SJSA1 (cell line): ENCODE data around the gene CORO6. TPM values are rescaled to one million over a fixed set of nuclear protein-coding genes. Genes with fewer than 3 reads are reported as not detected.

Experiments used
- DNase-seq, 2 experiments: peaks; one replicate each; pipeline ENCODE4 v3.0.0-alpha.2; 2015 to 2020; ENCODE audit warnings: low spot score in 2 of 2, low read depth in 1 of 2
- H3K27ac ChIP-seq: fragments of 250-450 bp; sonication (Bioruptor Pico); 2 replicates; pipeline ENCODE4 v1.5.1; 2020; ENCODE audit warnings: mild to moderate bottlenecking, moderate library complexity
- H3K27me3 ChIP-seq: fragments of 250-450 bp; sonication (Bioruptor Pico); replicated peaks from 2 replicates; pipeline ENCODE4 v1.5.1; 2020; ENCODE audit warnings: mild to moderate bottlenecking, moderate library complexity
- H3K36me3 ChIP-seq: fragments of 250-450 bp; sonication (Bioruptor Pico); 2 replicates; pipeline ENCODE4 v1.5.1; 2020; ENCODE audit warnings: mild to moderate bottlenecking
- H3K4me1 ChIP-seq: fragments of 250-450 bp; sonication (Bioruptor Pico); replicated peaks from 2 replicates; pipeline ENCODE4 v1.6.1; 2021; ENCODE audit warnings: mild to moderate bottlenecking
- H3K4me3 ChIP-seq: fragments of 250-450 bp; sonication (Bioruptor Pico); 2 replicates; pipeline ENCODE4 v1.5.1; 2020; ENCODE audit warnings: mild to moderate bottlenecking
- H3K9me3 ChIP-seq: fragments of 250-450 bp; sonication (Bioruptor Pico); replicated peaks from 2 replicates; pipeline ENCODE4 v1.5.1; 2020; ENCODE audit warnings: mild to moderate bottlenecking
- total RNA-seq: library from RNA; depleted of rRNA; stranded (reverse); fragments of >200 nt; shearing (Covaris generic); gene quantifications from 2 replicates; pipeline ENCODE4 v1.2.3, GENCODE V29; 2014

CORO6 gene
- total RNA-seq, 1 experiment from 2014 or later: 0.45 TPM

DNA sequence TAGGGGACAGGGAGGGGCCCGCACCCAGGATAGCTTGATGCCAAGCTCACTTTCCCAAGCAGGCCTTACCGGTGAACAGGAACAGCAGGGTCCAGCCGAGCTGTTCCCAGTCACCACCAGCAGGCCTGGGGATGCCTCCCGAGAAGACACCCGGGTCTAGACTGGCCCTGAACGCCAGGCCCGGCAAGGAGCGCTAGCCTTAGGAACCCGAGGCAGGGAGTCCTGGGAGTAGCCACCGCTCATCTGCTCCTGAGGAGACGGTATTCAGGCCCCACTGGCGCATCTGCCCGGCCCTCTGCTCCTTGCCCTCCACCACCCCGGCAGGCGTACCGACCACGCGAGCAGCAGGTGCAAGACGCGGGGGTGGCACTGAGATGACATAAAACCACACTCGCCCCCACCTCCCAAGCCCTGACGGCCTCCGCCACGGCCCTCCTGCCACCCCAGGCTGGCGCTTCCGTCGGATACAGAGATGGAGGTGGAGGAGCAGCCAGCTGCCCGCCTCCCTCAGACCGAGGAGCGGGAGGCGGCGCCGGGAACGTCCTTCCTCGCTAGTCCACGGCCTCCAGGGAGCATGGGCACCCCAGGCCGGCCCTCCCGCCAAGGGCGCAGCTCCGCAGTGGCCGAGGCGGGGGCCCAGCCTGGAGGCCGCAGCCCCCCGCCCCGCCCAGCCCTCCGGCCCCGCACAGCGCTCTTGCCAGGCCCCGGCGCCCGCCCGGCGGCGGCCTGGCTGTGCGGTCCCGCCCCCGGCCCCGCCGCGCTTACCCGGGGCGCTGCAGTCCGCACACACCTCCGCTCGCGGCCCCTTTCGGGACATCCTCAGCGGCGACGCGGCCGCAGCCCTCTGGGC, 33.9 kb downstream of the CORO6 start:
- Histone ChIP-seq H3K4me1 (peaks cover 51% of the 10 kb centered on the region), H3K27ac (no peak overlapping the region), H3K4me3 (peak overlapping the region; percentile 80), H3K36me3 (peaks cover 10% of the 10 kb centered on the region), H3K9me3 (no peaks in the 10 kb centered on the region), H3K27me3 (no peaks in the 10 kb centered on the region)
- peak in 1 of 2 experiments; percentile 28 for DNase-seq

DNA sequence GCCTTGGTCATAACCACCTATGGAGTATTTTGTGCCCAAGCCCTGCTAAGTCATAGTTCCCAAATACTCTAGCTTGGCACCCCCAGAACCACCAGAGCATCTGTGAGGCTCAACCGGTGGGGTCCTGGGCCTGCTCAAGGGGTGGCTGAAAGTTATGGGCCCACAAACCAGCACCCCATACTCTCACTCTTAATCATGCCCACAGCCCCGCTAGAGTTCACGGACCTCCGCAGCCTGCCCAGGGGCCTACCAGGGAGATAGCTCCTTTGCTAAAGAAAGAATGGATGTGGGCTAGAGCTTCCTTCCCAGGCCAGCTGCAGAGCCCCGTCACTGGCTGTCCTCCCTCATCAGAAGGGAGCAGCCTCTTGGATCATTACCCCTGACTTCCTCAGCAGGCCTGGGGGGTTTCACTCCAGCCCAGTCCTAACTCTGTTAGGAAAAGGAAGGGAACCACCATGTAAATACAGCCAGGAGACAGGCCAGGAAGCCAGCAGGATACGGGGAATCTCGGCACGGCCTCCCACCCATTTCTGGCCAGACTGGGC, 34.6 kb downstream of the CORO6 start:
- no peak overlapping the region for H3K27ac ChIP-seq

DNA sequence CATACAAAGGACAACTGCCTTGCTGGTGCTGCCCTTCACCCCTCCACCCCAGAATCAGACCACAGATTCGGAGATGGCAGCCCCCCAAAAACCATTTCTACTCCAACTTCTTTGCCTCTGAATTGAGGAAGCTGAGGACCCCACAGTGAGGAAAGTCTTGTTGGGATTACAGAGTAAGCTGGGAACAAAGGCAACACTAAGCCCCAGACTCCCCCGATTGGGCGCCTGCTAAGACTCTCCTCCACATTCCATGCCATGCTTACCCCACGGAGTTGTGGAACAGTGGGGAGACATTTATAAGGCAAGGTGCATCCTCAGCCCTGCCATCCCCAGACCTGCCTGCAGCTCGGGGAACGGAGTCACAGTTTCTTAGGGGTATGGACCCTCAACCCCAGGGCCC, 35.1 kb downstream of the CORO6 start:
- Histone ChIP-seq H3K27ac (no peak overlapping the region), H3K4me1 (peaks cover 44% of the 10 kb centered on the region)

More for the DNA sequence above, 34.6 kb downstream of the CORO6 start:
- H3K27me3 ChIP-seq: no peaks in the 10 kb centered on the region
- peaks cover 12% of the 10 kb centered on the region for H3K36me3 ChIP-seq
- no peak for DNase-seq
- no peaks in the 10 kb centered on the region for H3K9me3 ChIP-seq
- peak overlapping the region; percentile 80 for H3K4me3 ChIP-seq
- peaks cover 48% of the 10 kb centered on the region for H3K4me1 ChIP-seq

DNA sequence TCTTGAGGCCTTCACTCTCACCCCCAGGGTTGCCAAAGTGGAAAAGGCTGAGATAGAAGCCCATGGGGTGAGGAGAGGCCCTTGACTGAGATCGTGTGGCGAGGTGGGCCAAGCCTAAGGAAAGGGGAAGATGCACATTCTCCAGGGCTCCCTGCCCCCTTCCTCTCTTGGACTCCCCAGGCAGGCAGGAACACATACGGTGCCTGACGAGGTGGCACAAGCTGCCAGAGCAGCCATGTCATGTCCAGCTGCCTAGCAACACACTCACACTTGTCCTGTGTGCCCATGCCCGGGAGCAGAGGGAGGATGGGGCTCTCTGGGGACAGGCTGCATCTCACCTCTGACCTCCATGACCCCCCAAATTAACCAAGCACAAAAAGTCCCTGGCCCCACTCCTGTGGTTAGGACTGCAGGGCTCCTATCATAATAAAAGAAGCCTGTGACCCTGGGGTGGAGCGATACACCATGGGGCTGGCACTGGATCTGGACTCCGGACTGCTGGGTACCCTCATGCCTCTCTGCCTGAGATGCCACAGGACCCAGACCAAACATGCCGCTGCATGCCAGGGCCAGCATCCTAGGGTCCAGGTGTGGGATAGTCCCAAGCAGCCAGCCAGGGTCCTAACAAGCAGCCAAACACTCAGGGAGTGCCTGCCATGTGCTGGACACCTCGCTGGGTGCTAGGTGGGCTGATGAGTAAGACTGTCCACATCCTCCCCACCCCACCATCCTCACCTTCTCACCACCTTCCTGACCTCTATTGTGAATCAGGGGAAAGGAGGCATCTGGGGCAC, 35.8 kb downstream of the CORO6 start:
- H3K27ac ChIP-seq: no peak overlapping the region
- no peaks in the 10 kb centered on the region for H3K9me3 ChIP-seq
- H3K36me3 ChIP-seq: peaks cover 16% of the 10 kb centered on the region
- peaks cover 37% of the 10 kb centered on the region for H3K4me1 ChIP-seq
- no peak for DNase-seq
- H3K27me3 ChIP-seq: no peaks in the 10 kb centered on the region
- H3K4me3 ChIP-seq: no peak overlapping the region

More for the DNA sequence above, 35.1 kb downstream of the CORO6 start:
- no peaks in the 10 kb centered on the region for H3K27me3 ChIP-seq
- no peak overlapping the region for H3K4me3 ChIP-seq
- H3K36me3 ChIP-seq: peaks cover 12% of the 10 kb centered on the region
- no peak for DNase-seq
- H3K9me3 ChIP-seq: no peaks in the 10 kb centered on the region

DNA sequence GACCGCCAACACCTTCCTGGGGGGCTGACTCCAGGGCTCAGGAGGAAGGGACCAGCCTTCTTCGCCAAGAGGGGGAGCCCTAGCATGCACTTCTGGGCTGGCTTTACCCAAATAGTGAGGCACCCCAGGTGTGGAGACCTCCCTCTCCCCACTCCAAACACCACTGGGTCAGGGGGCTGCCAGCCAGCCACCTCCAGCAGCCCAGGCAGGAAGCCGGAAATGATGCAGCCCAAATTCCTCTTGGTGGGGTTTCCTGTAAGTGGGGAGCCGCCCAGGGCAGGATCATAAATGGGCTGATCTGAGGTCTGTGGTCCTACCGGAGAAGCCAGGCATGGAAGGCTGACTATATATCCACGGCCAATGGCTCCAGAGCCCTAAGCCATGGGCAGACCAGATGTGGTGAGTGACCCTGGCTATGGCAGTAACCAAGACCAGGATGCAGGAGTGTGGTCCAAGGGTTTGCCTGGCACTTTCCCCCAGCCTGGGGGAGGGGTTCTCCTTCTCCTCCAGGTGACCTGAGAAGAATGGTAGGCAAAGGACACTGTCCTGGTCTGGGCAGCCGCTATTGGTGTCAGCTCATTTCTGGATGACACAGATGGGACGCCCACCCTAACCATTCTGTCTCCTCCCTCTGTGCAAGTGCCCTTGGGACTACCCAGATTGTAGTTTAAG, 37.5 kb downstream of the CORO6 start:
- no peak overlapping the region for H3K27ac ChIP-seq
- no peak for DNase-seq
- peaks cover 26% of the 10 kb centered on the region for H3K36me3 ChIP-seq
- H3K9me3 ChIP-seq: no peaks in the 10 kb centered on the region; the same call in 1 of the 2 replicates
- H3K4me1 ChIP-seq: peaks cover 23% of the 10 kb centered on the region
- no peaks in the 10 kb centered on the region for H3K27me3 ChIP-seq
- no peak overlapping the region for H3K4me3 ChIP-seq

DNA sequence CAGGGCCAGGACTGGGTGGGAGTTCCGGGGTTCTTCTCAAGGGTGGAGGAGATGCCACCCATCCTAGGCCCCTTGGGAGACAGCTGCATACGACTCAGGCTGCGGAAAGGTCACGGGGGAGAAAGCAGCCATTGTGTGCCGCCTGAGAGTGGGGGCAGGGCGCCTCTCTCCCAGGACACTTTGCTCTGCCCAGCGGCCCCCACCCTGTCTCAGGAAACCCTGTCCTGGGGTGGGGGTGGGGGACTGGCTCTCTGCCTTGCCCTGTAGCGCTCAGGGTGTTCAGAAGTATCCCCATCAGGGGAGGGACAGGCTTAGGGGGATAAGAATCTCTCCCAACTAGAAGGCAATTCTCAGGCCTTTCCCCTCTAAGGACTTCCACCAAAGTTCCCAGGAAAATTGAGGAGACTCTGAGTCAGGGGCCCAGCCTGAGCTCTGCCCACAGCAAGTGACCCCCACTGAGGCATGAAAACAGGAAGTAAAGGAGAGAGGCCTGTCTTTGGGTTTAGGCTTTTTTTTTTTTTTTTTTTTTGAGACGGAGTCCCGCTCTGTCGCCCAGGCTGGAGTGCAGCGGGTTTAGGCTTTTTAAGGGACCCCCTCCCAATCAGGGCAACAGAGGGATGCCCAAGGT, 38.1 kb downstream of the CORO6 start:
- H3K4me3 ChIP-seq: no peak overlapping the region
- no peaks in the 10 kb centered on the region; the same call in 1 of the 2 replicates for H3K9me3 ChIP-seq
- DNase-seq: no peak
- H3K27ac ChIP-seq: no peak overlapping the region
- no peaks in the 10 kb centered on the region for H3K27me3 ChIP-seq
- H3K36me3 ChIP-seq: peaks cover 31% of the 10 kb centered on the region
- H3K4me1 ChIP-seq: peaks cover 16% of the 10 kb centered on the region

DNA sequence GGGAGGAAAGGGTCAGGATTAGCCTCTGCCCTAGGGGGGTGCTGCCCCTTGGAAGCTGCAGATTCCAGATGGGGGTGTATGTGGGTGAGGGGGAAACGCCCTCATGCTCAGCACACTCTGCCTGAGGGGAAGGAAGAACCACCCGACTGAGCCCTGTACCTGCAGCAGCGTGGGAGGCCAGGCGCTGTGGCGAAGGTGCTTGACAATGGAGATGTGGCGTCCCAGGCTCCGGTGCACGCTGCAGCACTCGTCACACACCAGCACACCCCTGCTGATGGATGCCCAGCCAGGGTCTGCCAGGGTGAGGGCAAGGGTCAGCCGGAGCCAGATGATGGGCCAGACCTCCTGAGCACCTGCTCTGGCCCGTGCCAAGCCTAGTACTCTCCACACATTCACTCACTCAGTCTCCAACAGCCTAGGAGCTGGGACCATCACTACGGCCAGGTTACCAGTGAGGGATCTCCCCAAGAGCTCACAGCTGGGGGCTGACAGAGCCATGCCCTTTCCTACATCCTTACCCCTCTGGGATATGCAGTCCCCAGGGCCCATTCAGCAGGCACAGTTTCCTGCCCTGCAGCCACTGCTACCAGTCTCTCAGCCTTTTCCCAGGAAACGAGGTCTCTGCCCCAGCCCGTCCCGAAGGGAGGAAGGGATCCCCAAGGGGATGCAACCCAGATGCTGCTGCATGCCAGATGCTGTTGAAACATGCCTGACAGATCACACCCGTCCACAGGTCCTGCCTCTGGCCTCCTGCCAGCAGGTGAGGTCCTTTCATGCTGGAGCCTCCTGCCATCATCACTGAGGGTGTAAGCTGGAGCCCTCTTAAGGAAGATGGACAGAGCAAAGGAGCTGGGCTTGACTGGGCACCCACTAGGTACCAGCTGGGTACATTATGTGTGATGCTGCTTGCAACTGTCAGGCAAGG, 39.1 kb downstream of the CORO6 start:
- no peaks in the 10 kb centered on the region for H3K27me3 ChIP-seq
- H3K36me3 ChIP-seq: peaks cover 27% of the 10 kb centered on the region
- H3K9me3 ChIP-seq: no peaks in the 10 kb centered on the region; the same call in 1 of the 2 replicates
- no peak overlapping the region for H3K27ac ChIP-seq
- DNase-seq: no peak
- H3K4me1 ChIP-seq: peaks cover 13% of the 10 kb centered on the region
- no peak overlapping the region for H3K4me3 ChIP-seq

DNA sequence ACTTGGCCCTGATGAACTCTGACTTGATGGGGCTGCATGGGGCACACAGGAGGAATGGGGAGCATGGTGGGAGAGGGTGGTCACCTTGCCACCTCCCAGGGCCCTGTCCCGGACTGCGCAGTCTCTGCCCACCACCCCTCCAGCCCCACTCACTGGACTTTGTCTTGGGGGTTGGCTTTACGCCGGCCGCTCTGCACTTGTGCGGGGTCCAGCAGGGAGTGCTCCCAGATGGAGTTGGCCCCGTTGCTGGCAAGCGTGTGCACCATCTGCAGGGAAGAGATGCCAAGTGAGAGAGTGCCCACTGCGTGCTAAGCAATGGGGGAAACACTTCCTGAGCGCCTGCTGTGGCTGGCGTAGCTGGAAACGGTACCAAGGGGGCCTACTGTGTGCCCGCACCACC, 39.9 kb downstream of the CORO6 start:
- peaks cover 31% of the 10 kb centered on the region for H3K36me3 ChIP-seq
- no peaks in the 10 kb centered on the region; the same call in 1 of the 2 replicates for H3K9me3 ChIP-seq
- H3K27ac ChIP-seq: no peak overlapping the region
- H3K4me1 ChIP-seq: peaks cover 4% of the 10 kb centered on the region
- H3K27me3 ChIP-seq: no peaks in the 10 kb centered on the region
- H3K4me3 ChIP-seq: no peak overlapping the region
- no peak for DNase-seq

DNA sequence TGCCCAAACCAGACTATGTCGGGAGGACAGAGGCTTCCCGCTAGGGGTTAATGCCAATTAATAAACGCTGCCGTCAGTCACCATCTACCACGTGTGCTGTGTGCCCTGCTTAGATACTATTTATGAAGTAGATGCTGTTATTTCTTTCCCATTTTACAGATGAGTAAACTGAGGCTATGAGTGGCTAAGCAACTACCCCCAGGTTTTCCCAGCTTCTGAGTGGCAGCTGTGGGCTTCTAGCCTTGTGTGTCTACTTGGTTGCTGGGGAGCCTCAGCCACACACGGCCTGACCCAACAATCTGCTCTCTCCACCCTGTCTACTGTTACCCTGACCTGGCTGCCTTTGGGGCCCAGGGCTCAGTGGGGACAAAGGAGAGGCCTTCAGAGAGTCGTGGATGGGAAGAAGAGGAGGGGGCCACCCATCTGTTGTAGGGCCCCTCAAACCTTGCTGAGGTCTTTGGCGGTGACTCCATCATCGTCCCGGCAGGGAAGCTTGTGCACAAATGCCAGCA, 40.4 kb downstream of the CORO6 start:
- Histone ChIP-seq H3K27ac (no peak overlapping the region), H3K4me3 (no peak overlapping the region), H3K9me3 (no peaks in the 10 kb centered on the region; the same call in 1 of the 2 replicates), H3K4me1 (peaks cover 3% of the 10 kb centered on the region; the same call in 1 of the 2 replicates), H3K36me3 (peaks cover 35% of the 10 kb centered on the region), H3K27me3 (no peaks in the 10 kb centered on the region)
- no peak for DNase-seq

DNA sequence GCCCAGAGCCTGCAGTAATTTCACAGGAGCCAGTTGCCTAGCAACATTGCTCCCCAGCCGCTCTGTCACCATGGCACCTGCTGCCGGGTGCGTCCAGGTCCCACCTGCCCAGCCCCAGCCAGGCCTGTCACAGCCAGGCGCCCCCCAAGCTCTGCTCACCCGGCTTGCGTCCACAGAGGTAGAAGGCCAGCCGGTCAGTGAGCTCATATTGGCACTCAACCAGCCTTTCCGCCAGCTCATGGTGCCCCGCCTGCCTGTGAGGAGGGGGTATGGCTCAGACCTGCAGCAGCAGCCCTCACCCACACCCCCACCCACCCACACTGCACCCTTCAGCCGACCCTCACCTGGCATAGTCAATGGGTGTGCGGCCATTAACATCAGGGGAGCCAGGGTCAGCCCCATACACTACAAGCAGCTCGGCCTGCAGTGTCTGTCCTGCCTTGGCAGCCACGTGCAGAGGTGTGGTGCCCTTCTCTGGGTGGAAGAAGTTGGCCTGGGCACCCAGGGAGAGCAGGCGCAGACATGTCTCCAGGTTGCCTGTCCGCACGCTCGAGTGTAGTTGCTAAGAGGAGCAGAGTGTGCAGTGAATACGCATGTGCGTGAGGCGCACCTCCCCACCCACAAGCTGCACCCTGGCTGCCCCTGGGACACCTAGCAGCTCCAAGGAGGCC, 41.0 kb downstream of the CORO6 start:
- peak in 1 of 2 experiments; percentile 39 for DNase-seq
- Histone ChIP-seq H3K9me3 (no peaks in the 10 kb centered on the region; the same call in 1 of the 2 replicates), H3K36me3 (peaks cover 41% of the 10 kb centered on the region), H3K27ac (no peak overlapping the region), H3K27me3 (no peaks in the 10 kb centered on the region), H3K4me1 (peaks cover 3% of the 10 kb centered on the region; the same call in 1 of the 2 replicates), H3K4me3 (no peak overlapping the region)

DNA sequence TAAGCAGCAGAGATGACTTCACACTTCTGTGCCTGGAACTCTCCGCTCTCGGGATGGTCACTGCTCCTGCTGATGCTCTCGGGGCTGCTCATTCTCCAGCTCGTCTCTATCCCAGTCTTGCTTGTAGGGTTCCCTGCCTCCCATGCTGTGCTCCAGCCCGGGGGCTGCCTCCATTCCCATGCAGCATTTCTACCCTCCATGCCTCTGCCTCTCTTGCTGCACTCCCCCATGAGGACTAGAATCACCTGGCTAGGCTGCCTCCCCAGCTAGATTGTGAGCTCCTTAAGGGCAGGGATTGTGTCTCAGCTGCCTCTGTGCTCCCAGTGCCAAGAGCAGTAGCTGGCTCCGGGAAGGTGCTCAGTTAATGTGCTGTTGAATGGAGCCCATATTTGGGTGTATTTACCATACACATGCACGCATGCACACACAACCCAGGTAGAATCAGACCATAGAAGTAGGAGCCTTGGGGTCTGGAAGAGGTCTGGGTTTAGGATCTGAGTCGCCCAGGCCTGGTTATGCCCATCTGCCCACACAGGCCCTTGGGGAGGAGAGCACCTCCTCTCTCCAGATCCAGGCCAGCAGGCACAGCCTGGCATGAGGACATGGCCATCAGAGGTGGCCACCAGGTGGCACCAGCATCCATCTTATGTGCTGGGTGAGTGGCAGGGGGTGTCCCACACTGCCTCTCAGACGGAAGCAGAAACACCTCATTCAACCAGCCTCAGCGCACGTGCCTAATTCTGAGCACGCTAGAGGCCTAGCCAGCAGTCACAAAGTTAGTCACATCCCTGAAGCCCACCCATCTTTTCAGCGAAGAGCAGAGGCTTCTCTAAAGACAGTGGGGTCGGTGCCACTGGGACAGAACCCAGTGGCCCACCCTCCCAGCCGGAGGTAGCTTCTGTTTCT, 42.6 kb downstream of the CORO6 start:
- no peaks in the 10 kb centered on the region for H3K27me3 ChIP-seq
- no peaks in the 10 kb centered on the region; the same call in 1 of the 2 replicates for H3K9me3 ChIP-seq
- peaks cover 57% of the 10 kb centered on the region for H3K36me3 ChIP-seq
- no peak overlapping the region for H3K27ac ChIP-seq
- H3K4me3 ChIP-seq: no peak overlapping the region
- H3K4me1 ChIP-seq: peaks cover 3% of the 10 kb centered on the region; the same call in 1 of the 2 replicates
- peak; percentile 67 to 81 for DNase-seq
